Activated naive CD4-positive, alpha-beta T cell treated with anti-CD3 and anti-CD28 coated beads, Interleukin-2, amount 50 U/mL, for 24 hours (primary cell): ENCODE measurements around the gene C2CD2.
"Not testable (repeated sequence)": the region's sequence is repeated elsewhere in the genome, so short reads cannot be mapped to it uniquely, and the experiment has no call there.

ENCODE experiments used
- H3K27ac Mint-ChIP-seq: one replicate; pipeline ENCODE4 v1.8.0; 2021; ENCODE audit warnings: mild to moderate bottlenecking, mixed read lengths
- H3K27me3 Mint-ChIP-seq: one replicate; pipeline ENCODE4 v1.8.0; 2021; ENCODE audit warnings: mixed read lengths
- H3K36me3 Mint-ChIP-seq: one replicate; pipeline ENCODE4 v1.8.0; 2021; ENCODE audit warnings: mixed read lengths
- H3K4me1 Mint-ChIP-seq: one replicate; pipeline ENCODE4 v1.8.0; 2021; ENCODE audit warnings: mixed read lengths
- H3K4me3 Mint-ChIP-seq: one replicate; pipeline ENCODE4 v1.8.0; 2021; ENCODE audit warnings: mild to moderate bottlenecking, mixed read lengths
- H3K9me3 Mint-ChIP-seq: one replicate; pipeline ENCODE4 v1.8.0; 2021; ENCODE audit warnings: mixed read lengths

Gene C2CD2

GRCh38 chr21:41953831-41954653, at the start of gene C2CD2:
Gene C2CD2, minus strand, starts transcription at chr21:41954018. Its CDS starts 370 bp downstream, at chr21:41953648.
- Mint-ChIP-seq H3K9me3 (no peaks in the 10 kb centered on the region), H3K4me3 (peak within 1 kb of the TSS; percentile 77), H3K27ac (peak within 1 kb of the TSS; percentile 30), H3K27me3 (no peaks in the 10 kb centered on the region), H3K4me1 (peaks cover 18% of the 10 kb centered on the region), H3K36me3 (no peaks in the 10 kb centered on the region)

DNA sequence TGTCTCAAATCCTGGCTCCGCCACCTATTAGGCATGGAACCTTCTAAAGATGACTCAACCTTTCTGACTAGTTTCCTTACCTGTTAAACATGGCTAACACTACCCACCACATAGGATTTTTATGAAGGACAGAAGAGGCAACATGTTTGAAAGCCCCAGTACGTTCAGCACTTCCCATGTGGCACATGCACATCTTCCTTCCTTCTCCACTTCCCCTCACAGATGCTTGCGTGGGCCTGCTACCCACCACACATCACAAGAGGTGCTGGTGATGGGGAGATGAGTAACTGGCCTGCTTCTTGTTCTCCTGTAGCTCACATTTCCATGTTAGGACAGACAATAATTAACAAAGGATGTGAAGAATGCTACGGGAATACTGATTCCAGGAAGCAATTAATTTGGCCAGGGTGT, 49.2 kb upstream of the C2CD2 start:
- H3K27ac Mint-ChIP-seq, result peak overlapping the region; percentile 91
- peaks cover 32% of the 10 kb centered on the region for H3K36me3 Mint-ChIP-seq
- no peaks in the 10 kb centered on the region for H3K9me3 Mint-ChIP-seq
- H3K4me3 Mint-ChIP-seq, result peak overlapping the region; percentile 65
- H3K27me3 Mint-ChIP-seq, result no peaks in the 10 kb centered on the region
- peaks cover 76% of the 10 kb centered on the region for H3K4me1 Mint-ChIP-seq

- peaks cover 70% of the 10 kb centered on the region for H3K4me1 Mint-ChIP-seq
- peaks cover 29% of the 10 kb centered on the region for H3K36me3 Mint-ChIP-seq
- no peaks in the 10 kb centered on the region for H3K9me3 Mint-ChIP-seq
- peak overlapping the region; percentile 65 for H3K4me3 Mint-ChIP-seq
- peak overlapping the region; percentile 91 for H3K27ac Mint-ChIP-seq
- H3K27me3 Mint-ChIP-seq, result no peaks in the 10 kb centered on the region
Measured at GRCh38 chr21:42002421-42002958, 48.7 kb upstream of the C2CD2 start.

DNA sequence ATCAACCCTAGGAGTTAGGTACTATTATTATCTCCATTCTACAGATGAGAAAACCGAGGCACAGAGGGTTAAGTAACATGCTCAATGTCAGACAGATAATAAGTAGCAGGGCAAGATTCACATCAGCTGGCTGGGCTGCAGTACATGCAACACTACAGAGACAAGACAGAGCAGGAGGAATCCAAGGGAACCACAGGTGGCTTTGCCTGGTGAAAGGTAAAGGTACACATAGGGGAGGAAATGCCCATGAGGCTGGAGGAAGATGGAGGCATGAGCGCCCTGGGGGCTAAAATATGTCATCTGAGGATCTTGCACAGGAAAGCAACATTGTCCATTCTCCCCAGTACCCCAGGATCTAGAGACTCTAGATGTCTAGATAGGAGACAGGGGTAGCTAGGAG, 48.0 kb upstream of the C2CD2 start:
- H3K4me1 Mint-ChIP-seq, result peaks cover 63% of the 10 kb centered on the region
- peaks cover 26% of the 10 kb centered on the region for H3K36me3 Mint-ChIP-seq
- H3K9me3 Mint-ChIP-seq, result no peaks in the 10 kb centered on the region
- peak overlapping the region; percentile 91 for H3K27ac Mint-ChIP-seq
- no peaks in the 10 kb centered on the region for H3K27me3 Mint-ChIP-seq
- peak overlapping the region; percentile 65 for H3K4me3 Mint-ChIP-seq

DNA sequence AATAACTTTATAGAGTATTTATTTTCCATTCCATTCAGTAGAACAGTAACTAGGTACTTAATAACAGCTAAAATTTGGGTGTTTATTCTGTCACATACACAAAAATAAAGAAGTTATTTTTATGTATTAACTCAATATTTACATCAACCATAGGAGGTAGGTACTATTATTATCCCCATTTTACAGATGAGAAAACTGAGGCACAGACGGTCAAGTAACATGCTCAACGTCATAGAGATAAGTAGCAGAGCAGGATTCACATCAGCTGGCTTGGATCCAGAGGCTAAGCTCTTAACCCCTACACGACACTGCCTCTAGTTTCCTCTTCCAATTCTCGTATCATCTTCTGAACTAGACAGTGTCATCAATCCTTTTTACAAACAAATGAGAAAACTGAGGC, 47.1 kb upstream of the C2CD2 start:
- Mint-ChIP-seq H3K4me3 (peak overlapping the region; percentile 65), H3K27ac (peak overlapping the region; percentile 91), H3K4me1 (peaks cover 57% of the 10 kb centered on the region), H3K9me3 (no peaks in the 10 kb centered on the region), H3K27me3 (no peaks in the 10 kb centered on the region), H3K36me3 (peaks cover 29% of the 10 kb centered on the region)

GRCh38 chr21:41997657-41998056, 43.8 kb upstream of the C2CD2 start:
- no peak overlapping the region for H3K4me3 Mint-ChIP-seq
- no peak overlapping the region for H3K27ac Mint-ChIP-seq
- H3K36me3 Mint-ChIP-seq, result peaks cover 44% of the 10 kb centered on the region
- H3K4me1 Mint-ChIP-seq, result peaks cover 38% of the 10 kb centered on the region
- no peaks in the 10 kb centered on the region for H3K27me3 Mint-ChIP-seq
- H3K9me3 Mint-ChIP-seq, result no peaks in the 10 kb centered on the region

GRCh38 chr21:41995577-41995976, 41.8 kb upstream of the C2CD2 start:
- Mint-ChIP-seq H3K4me3 (no peak overlapping the region), H3K27me3 (no peaks in the 10 kb centered on the region), H3K4me1 (peaks cover 21% of the 10 kb centered on the region), H3K27ac (no peak overlapping the region), H3K9me3 (no peaks in the 10 kb centered on the region), H3K36me3 (peaks cover 48% of the 10 kb centered on the region)

- Mint-ChIP-seq H3K36me3 (peaks cover 45% of the 10 kb centered on the region), H3K4me1 (peaks cover 17% of the 10 kb centered on the region)
- H3K4me3 Mint-ChIP-seq, H3K27me3 Mint-ChIP-seq, H3K9me3 Mint-ChIP-seq, H3K27ac Mint-ChIP-seq: not testable (repeated sequence)
Measured at GRCh38 chr21:41994613-41995012, 40.8 kb upstream of the C2CD2 start.

- H3K27ac Mint-ChIP-seq, result no peak overlapping the region
- H3K36me3 Mint-ChIP-seq, result peaks cover 41% of the 10 kb centered on the region
- H3K9me3 Mint-ChIP-seq, result no peaks in the 10 kb centered on the region
- H3K4me3 Mint-ChIP-seq, result no peak overlapping the region
- H3K4me1 Mint-ChIP-seq, result peaks cover 11% of the 10 kb centered on the region
- H3K27me3 Mint-ChIP-seq, result no peaks in the 10 kb centered on the region
Measured at GRCh38 chr21:41993744-41994143, 39.9 kb upstream of the C2CD2 start.

GRCh38 chr21:41992576-41992975, 38.8 kb upstream of the C2CD2 start:
- no peak overlapping the region for H3K27ac Mint-ChIP-seq
- peaks cover 37% of the 10 kb centered on the region for H3K36me3 Mint-ChIP-seq
- no peaks in the 10 kb centered on the region for H3K9me3 Mint-ChIP-seq

GRCh38 chr21:41991659-41992058, 37.8 kb upstream of the C2CD2 start:
- H3K27ac Mint-ChIP-seq, result no peak overlapping the region
- H3K27me3 Mint-ChIP-seq, result no peaks in the 10 kb centered on the region
- H3K4me3 Mint-ChIP-seq, result no peak overlapping the region
- H3K36me3 Mint-ChIP-seq, result peaks cover 36% of the 10 kb centered on the region
- H3K4me1 Mint-ChIP-seq, result peaks cover 7% of the 10 kb centered on the region
- H3K9me3 Mint-ChIP-seq, result no peaks in the 10 kb centered on the region

More at GRCh38 chr21:41992576-41992975, 38.8 kb upstream of the C2CD2 start:
- Mint-ChIP-seq H3K27me3 (no peaks in the 10 kb centered on the region), H3K4me3 (no peak overlapping the region), H3K4me1 (peaks cover 7% of the 10 kb centered on the region)

DNA sequence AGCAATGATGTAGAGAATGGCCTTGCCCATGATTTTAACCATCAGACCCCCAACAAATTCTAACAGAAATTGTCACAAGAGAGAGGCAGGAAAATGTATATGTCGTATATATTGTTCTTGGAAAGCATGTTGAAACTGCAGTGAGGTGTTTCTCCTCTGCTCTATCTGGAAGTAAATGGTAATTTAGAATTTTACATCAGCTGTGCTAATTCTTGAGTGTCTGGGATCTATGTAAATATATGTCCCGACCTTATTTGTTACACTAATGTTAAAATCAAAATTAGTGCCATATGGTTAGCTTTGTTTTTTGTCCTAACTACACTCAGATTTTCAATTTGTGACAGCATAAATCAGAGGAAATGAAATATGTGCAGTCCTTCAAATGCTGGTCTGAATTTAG, 35.9 kb upstream of the C2CD2 start:
- Mint-ChIP-seq H3K4me3 (no peak overlapping the region), H3K9me3 (no peaks in the 10 kb centered on the region), H3K4me1 (peaks cover under 1% of the 10 kb centered on the region), H3K27me3 (no peaks in the 10 kb centered on the region), H3K27ac (no peak overlapping the region), H3K36me3 (peaks cover 24% of the 10 kb centered on the region)

- H3K9me3 Mint-ChIP-seq, result peaks cover 13% of the 10 kb centered on the region
- peaks cover 14% of the 10 kb centered on the region for H3K36me3 Mint-ChIP-seq
- H3K27ac Mint-ChIP-seq, result no peak overlapping the region
- H3K27me3 Mint-ChIP-seq, result no peaks in the 10 kb centered on the region
- no peak overlapping the region for H3K4me3 Mint-ChIP-seq
- no peaks in the 10 kb centered on the region for H3K4me1 Mint-ChIP-seq
Measured at GRCh38 chr21:41987310-41987709, 33.5 kb upstream of the C2CD2 start.

- Mint-ChIP-seq H3K9me3 (peaks cover 14% of the 10 kb centered on the region), H3K27me3 (no peaks in the 10 kb centered on the region), H3K4me1 (no peaks in the 10 kb centered on the region), H3K4me3 (no peak overlapping the region), H3K27ac (peak overlapping the region; percentile 35), H3K36me3 (peaks cover 9% of the 10 kb centered on the region)
Measured at GRCh38 chr21:41985662-41986416, 32.0 kb upstream of the C2CD2 start.

DNA sequence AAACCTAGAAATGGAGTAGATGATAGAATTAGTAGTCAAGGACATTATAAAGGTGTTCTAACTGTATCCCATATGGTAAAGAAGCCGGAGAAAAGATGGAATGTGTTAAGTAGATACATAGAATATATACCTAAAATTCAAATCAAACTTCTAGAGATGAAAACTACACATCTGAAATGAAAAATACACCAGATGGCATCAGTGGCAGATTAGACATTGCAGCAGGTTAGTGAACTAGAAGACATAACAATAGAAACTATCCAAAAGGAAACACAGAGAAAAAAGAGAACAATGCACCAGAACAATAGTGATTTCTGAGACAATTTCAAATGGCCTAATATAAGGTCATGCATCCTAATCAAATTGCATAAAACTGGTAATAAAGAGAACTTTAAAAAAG, 29.4 kb upstream of the C2CD2 start:
- no peak overlapping the region for H3K27ac Mint-ChIP-seq
- H3K4me1 Mint-ChIP-seq, result no peaks in the 10 kb centered on the region
- H3K27me3 Mint-ChIP-seq, result peaks cover 3% of the 10 kb centered on the region
- H3K9me3 Mint-ChIP-seq, result peaks cover 19% of the 10 kb centered on the region
- H3K4me3 Mint-ChIP-seq, result no peak overlapping the region
- peaks cover 8% of the 10 kb centered on the region for H3K36me3 Mint-ChIP-seq

DNA sequence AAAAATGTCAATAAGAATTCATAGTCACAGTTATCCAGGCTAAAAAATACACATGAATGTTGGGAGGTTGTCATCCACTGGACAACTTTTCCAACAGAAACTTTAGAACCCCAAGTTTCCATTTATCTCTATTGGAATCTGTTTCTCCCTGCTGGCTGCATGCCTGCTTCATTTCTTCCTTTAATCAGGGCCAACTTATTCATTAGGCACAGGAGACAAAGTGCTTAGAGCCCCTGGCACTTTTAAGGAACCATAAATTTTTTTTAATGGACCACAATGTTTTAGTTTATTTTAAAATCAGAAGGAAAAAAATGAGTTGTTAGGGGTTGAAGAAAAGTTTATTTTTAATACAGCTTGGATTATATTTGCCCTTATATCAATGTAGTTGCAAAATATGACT, 26.7 kb upstream of the C2CD2 start:
- no peak overlapping the region for H3K4me3 Mint-ChIP-seq
- peaks cover 3% of the 10 kb centered on the region for H3K27me3 Mint-ChIP-seq
- peaks cover 19% of the 10 kb centered on the region for H3K9me3 Mint-ChIP-seq
- H3K4me1 Mint-ChIP-seq, result no peaks in the 10 kb centered on the region
- H3K27ac Mint-ChIP-seq, result no peak overlapping the region
- peaks cover 7% of the 10 kb centered on the region for H3K36me3 Mint-ChIP-seq
